DND-41 (cell line): Measurements from ENCODE around the gene C16orf78.

Experiments used
- EZH2 ChIP-seq: IDR thresholded peaks from 3 replicates; pipeline ENCODE4 v1.6.1; 2012; ENCODE audit warnings: borderline replicate concordance, low read depth, mild to moderate bottlenecking, moderate library complexity, low read length, inconsistent platforms; ENCODE audit not compliant: severe bottlenecking
- TF ChIP-seq, protein P1 (sequence below): IDR thresholded peaks from 2 replicates; pipeline ENCODE4 v1.5.1; 2012; ENCODE audit warnings: borderline replicate concordance, low read length, moderate library complexity, mild to moderate bottlenecking; ENCODE audit not compliant: poor library complexity, severe bottlenecking; ENCODE audit errors: extremely low read depth

DNA sequence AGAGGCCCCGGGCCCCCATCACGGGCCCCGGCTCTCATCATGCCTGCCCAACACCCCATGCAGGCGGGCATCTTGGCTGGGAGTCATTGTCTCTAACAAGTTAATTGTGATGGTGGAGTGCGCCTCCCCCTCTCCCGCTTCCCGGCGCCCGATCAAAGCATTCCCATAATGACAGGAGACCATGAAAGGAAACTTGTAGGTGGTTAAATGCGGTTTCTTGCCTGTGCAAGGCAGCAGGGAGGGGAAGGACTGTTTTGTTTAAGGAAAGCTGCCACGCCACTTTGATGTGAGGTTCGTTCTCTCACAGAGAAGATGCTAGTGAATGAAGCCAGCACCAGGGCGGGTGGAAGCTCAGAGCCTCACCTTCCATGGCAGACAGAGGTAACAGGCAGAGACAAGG, 45.4 kb downstream of the C16orf78 start:
- TF ChIP-seq, protein P1, sequence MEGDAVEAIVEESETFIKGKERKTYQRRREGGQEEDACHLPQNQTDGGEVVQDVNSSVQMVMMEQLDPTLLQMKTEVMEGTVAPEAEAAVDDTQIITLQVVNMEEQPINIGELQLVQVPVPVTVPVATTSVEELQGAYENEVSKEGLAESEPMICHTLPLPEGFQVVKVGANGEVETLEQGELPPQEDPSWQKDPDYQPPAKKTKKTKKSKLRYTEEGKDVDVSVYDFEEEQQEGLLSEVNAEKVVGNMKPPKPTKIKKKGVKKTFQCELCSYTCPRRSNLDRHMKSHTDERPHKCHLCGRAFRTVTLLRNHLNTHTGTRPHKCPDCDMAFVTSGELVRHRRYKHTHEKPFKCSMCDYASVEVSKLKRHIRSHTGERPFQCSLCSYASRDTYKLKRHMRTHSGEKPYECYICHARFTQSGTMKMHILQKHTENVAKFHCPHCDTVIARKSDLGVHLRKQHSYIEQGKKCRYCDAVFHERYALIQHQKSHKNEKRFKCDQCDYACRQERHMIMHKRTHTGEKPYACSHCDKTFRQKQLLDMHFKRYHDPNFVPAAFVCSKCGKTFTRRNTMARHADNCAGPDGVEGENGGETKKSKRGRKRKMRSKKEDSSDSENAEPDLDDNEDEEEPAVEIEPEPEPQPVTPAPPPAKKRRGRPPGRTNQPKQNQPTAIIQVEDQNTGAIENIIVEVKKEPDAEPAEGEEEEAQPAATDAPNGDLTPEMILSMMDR = no peak
- TF ChIP-seq EZH2 = no peak
